ENCODE measurements around the gene ZDHHC1.

DNA sequence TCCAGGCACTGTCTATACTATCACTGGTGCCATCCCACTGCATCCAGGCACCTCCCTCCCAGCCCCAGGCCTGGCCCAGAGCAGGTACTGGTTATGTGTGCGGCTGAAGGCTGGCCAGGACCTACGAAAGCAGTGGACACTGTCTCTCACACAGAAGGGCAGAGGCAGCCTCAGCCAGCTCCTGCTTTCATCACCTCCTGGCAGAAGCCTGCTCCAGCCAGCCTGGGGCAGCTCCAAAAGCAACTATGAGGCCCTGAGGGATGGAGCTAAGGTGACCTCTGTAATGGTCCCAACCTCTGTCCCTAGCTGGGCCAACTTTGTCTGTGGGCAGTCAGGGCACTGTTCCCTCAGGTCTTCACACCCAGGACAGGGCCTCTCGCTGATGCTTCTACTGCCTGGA, 33.5 kb upstream of the ZDHHC1 start:
- TF ChIP-seq, protein P1, sequence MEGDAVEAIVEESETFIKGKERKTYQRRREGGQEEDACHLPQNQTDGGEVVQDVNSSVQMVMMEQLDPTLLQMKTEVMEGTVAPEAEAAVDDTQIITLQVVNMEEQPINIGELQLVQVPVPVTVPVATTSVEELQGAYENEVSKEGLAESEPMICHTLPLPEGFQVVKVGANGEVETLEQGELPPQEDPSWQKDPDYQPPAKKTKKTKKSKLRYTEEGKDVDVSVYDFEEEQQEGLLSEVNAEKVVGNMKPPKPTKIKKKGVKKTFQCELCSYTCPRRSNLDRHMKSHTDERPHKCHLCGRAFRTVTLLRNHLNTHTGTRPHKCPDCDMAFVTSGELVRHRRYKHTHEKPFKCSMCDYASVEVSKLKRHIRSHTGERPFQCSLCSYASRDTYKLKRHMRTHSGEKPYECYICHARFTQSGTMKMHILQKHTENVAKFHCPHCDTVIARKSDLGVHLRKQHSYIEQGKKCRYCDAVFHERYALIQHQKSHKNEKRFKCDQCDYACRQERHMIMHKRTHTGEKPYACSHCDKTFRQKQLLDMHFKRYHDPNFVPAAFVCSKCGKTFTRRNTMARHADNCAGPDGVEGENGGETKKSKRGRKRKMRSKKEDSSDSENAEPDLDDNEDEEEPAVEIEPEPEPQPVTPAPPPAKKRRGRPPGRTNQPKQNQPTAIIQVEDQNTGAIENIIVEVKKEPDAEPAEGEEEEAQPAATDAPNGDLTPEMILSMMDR (IDR thresholded peaks at IDR 0.05; ENCODE audit: extremely low read depth in 1 of 2, insufficient read depth in 1 of 2, low read depth in 1 of 2, low read length in 2 of 2), result no peak
- TF ChIP-seq POLR2A (IDR thresholded peaks at IDR 0.05; ENCODE audit: low read depth, low read length) (no peak), FOS (IDR thresholded peaks at IDR 0.05; ENCODE audit: borderline replicate concordance, insufficient read depth, low read length) (no peak), EZH2 (IDR thresholded peaks at IDR 0.05; ENCODE audit: borderline replicate concordance, low read depth, low read length, severe bottlenecking) (no peak), MYC (IDR thresholded peaks at IDR 0.05; ENCODE audit: low read depth, low read length) (no peak), GATA2 (IDR thresholded peaks at IDR 0.05; ENCODE audit: insufficient read depth, insufficient read length, low read depth, low read length) (no peak), JUN (IDR thresholded peaks at IDR 0.05; ENCODE audit: borderline replicate concordance, insufficient read depth, insufficient read length, low read depth) (no peak)
- TF ChIP-seq, protein P2, sequence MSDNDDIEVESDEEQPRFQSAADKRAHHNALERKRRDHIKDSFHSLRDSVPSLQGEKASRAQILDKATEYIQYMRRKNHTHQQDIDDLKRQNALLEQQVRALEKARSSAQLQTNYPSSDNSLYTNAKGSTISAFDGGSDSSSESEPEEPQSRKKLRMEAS (IDR thresholded peaks at IDR 0.05; ENCODE audit: insufficient read depth, insufficient read length), result no peak
